H1 (cell line): ENCODE results near the gene TMEM232. TPM values are rescaled to one million over a fixed set of nuclear protein-coding genes. Genes with fewer than 3 reads are reported as not detected.

ENCODE experiments used
- CTCF ChIA-PET: fragments of 300-600 bp; sonication (Branson Sonifier 250); formaldehyde crosslinking; loops from one replicate; lab custom pipeline; 2021; ENCODE audit not compliant: partially characterized antibody; lab: Charles Lee
- POLR2A ChIA-PET: fragments of 300-600 bp; sonication (Branson Sonifier 250); formaldehyde crosslinking; loops from one replicate; lab custom pipeline; 2021; ENCODE audit warnings: inconsistent platforms; ENCODE audit not compliant: partially characterized antibody; lab: Charles Lee
- DNase-seq, 2 experiments: peaks; one replicate each; pipeline versions ENCODE4 v3.0.0 to v3.0.0-alpha.2; 2010 to 2022; ENCODE audit warnings: low spot score in 2 of 2, low read depth in 1 of 2, mixed read lengths in 1 of 2
- FAIRE-seq: peaks from 2 replicates; lab custom pipeline; 2011; peaks lifted over from hg19 to GRCh38; lab: Jason Lieb, UNC
- H2AFZ ChIP-seq: 2 replicates; pipeline ENCODE4 v1.8.1; 2012; ENCODE audit warnings: low read length, inconsistent platforms
- H2AK5ac ChIP-seq: 2 replicates; pipeline ENCODE4 v1.6.1; 2013; ENCODE audit warnings: low read depth, low read length
- H2BK120ac ChIP-seq: replicated peaks from 2 replicates; pipeline ENCODE3; 2013; ENCODE audit warnings: low read depth, low read length, inconsistent platforms
- H2BK12ac ChIP-seq: 2 replicates; pipeline ENCODE4 v1.6.1; 2013; ENCODE audit warnings: low read depth, low read length
- H2BK15ac ChIP-seq: 2 replicates; pipeline ENCODE4 v1.6.1; 2013; ENCODE audit warnings: low read length
- H2BK20ac ChIP-seq: 2 replicates; pipeline ENCODE4 v1.6.1; 2013; ENCODE audit warnings: low read length
- H2BK5ac ChIP-seq: 2 replicates; pipeline ENCODE4 v1.6.1; 2013; ENCODE audit warnings: low read depth, low read length
- H3K14ac ChIP-seq: 2 replicates; pipeline ENCODE4 v1.6.1; 2013; ENCODE audit warnings: inconsistent platforms; ENCODE audit not compliant: insufficient read length
- H3K18ac ChIP-seq: 2 replicates; pipeline ENCODE4 v1.6.1; 2013; ENCODE audit warnings: low read length; ENCODE audit errors: extremely low read depth
- H3K23ac ChIP-seq: 2 replicates; pipeline ENCODE4 v1.6.1; 2013; ENCODE audit warnings: inconsistent platforms; ENCODE audit not compliant: insufficient read length
- H3K23me2 ChIP-seq: 2 replicates; pipeline ENCODE4 v1.6.1; 2013; ENCODE audit warnings: low read depth, low read length
- H3K27ac ChIP-seq: 2 replicates; pipeline ENCODE4 v1.6.1; 2011; ENCODE audit warnings: low read depth, low read length, inconsistent platforms
- H3K27me3 ChIP-seq, 4 experiments: replicated peaks in 1 of 4; 1 replicate in 1 of 4; 2 replicates in 3 of 4; pipeline versions ENCODE4 v1.6.1 to v1.8.1; 2011 to 2013; ENCODE audit warnings: low read length in 3 of 4, mild to moderate bottlenecking in 3 of 4, inconsistent platforms in 2 of 4, mixed read lengths in 2 of 4, moderate library complexity in 1 of 4; ENCODE audit not compliant: control insufficient read depth in 3 of 4, insufficient read depth in 3 of 4; ENCODE audit errors: extremely low read depth in 1 of 4
- H3K36me3 ChIP-seq, 4 experiments: 2 replicates each; pipeline versions ENCODE4 v1.6.1 to v1.8.1; 2011 to 2013; ENCODE audit warnings: mild to moderate bottlenecking in 4 of 4, low read length in 3 of 4, moderate library complexity in 2 of 4, control low read depth in 1 of 4, inconsistent platforms in 1 of 4; ENCODE audit not compliant: insufficient read depth in 4 of 4, control insufficient read depth in 2 of 4
- H3K4ac ChIP-seq: replicated peaks from 2 replicates; pipeline ENCODE3; 2013; ENCODE audit warnings: low read length, low read depth, mixed read lengths, inconsistent platforms; ENCODE audit not compliant: insufficient read length
- H3K4me1 ChIP-seq, 4 experiments: replicated peaks in 1 of 4; 1 replicate in 1 of 4; 2 replicates in 3 of 4; pipeline versions ENCODE4 v1.6.1 to v1.8.1; 2011 to 2013; ENCODE audit warnings: low read length in 3 of 4, inconsistent platforms in 2 of 4, mixed read lengths in 1 of 4; ENCODE audit not compliant: insufficient read depth in 4 of 4, control insufficient read depth in 3 of 4
- H3K4me2 ChIP-seq, 2 experiments: 2 replicates each; pipeline versions ENCODE4 v1.6.1 to v1.8.1; 2011 to 2013; ENCODE audit warnings: low read depth in 2 of 2, low read length in 2 of 2, control low read depth in 1 of 2, inconsistent platforms in 1 of 2, mild to moderate bottlenecking in 1 of 2; ENCODE audit not compliant: insufficient read depth in 1 of 2
- H3K4me3 ChIP-seq, 4 experiments: fragments of 200-600, 300-600 bp in 1 of 4; sonication (generic), shearing (Covaris generic), sonication (Bioruptor Twin) in 1 of 4; 2 replicates each; pipeline versions ENCODE4 v1.5.1 to v1.8.1; 2011 to 2016; ENCODE audit warnings: low read length in 4 of 4, low read depth in 3 of 4, control low read depth in 2 of 4, inconsistent platforms in 2 of 4, mild to moderate bottlenecking in 2 of 4, mixed read lengths in 1 of 4, moderate library complexity in 1 of 4; ENCODE audit not compliant: insufficient read depth in 2 of 4; ENCODE audit errors: extremely low read depth in 1 of 4
- H3K56ac ChIP-seq: replicated peaks from 2 replicates; pipeline ENCODE3; 2013; ENCODE audit warnings: low read depth, mild to moderate bottlenecking, mixed read lengths, low read length, inconsistent platforms; ENCODE audit not compliant: insufficient read length
- H3K79me1 ChIP-seq: 2 replicates; pipeline ENCODE4 v1.6.1; 2013; ENCODE audit warnings: low read depth, low read length, control low read depth
- H3K79me2 ChIP-seq, 2 experiments: 2 replicates each; pipeline versions ENCODE4 v1.6.1 to v1.8.1; 2012 to 2013; ENCODE audit warnings: low read length in 2 of 2, mild to moderate bottlenecking in 2 of 2, inconsistent platforms in 1 of 2; ENCODE audit not compliant: insufficient read depth in 2 of 2, control insufficient read depth in 1 of 2
- H3K9ac ChIP-seq, 4 experiments: replicated peaks in 1 of 4; 1 replicate in 1 of 4; 2 replicates in 3 of 4; pipeline versions ENCODE4 v1.6.1 to v1.8.1; 2011 to 2013; ENCODE audit warnings: low read depth in 3 of 4, low read length in 3 of 4, control low read depth in 2 of 4, mild to moderate bottlenecking in 2 of 4, moderate library complexity in 2 of 4, inconsistent platforms in 1 of 4; ENCODE audit errors: extremely low read depth in 1 of 4
- H3K9me3 ChIP-seq, 2 experiments: 2 replicates each; pipeline versions ENCODE4 v1.6.1 to v1.8.1; 2012 to 2013; ENCODE audit warnings: mild to moderate bottlenecking in 2 of 2, moderate library complexity in 2 of 2, control low read depth in 1 of 2, inconsistent platforms in 1 of 2, low read depth in 1 of 2, low read length in 1 of 2, mixed read lengths in 1 of 2; ENCODE audit not compliant: insufficient read depth in 2 of 2
- H4K20me1 ChIP-seq, 2 experiments: replicated peaks in 1 of 2; 2 replicates each; pipeline versions ENCODE3 to v1.8.1; 2011 to 2013; ENCODE audit warnings: inconsistent platforms in 2 of 2, low read length in 2 of 2, mild to moderate bottlenecking in 1 of 2; ENCODE audit not compliant: insufficient read depth in 2 of 2, control insufficient read depth in 1 of 2
- H4K5ac ChIP-seq: 2 replicates; pipeline ENCODE4 v1.6.1; 2013; ENCODE audit warnings: low read length, low read depth, mixed read lengths, inconsistent platforms; ENCODE audit not compliant: insufficient read length
- H4K8ac ChIP-seq: 2 replicates; pipeline ENCODE4 v1.8.0; 2013; ENCODE audit warnings: mild to moderate bottlenecking, moderate library complexity, low read length, inconsistent platforms; ENCODE audit not compliant: insufficient read depth; ENCODE audit errors: extremely low read depth
- H4K91ac ChIP-seq: replicated peaks from 2 replicates; pipeline ENCODE3; 2013; ENCODE audit warnings: low read length, mixed read lengths, inconsistent platforms; ENCODE audit not compliant: insufficient read length
- GTF2F1 ChIP-seq: IDR thresholded peaks from 2 replicates; pipeline ENCODE4 v1.6.1; 2012; ENCODE audit warnings: low read depth, low read length, improper control_type of control experiment, borderline replicate concordance
- TEAD4 ChIP-seq: IDR thresholded peaks from 2 replicates; pipeline ENCODE4 v1.6.1; 2012; ENCODE audit warnings: low read depth, low read length, inconsistent platforms, mixed read lengths
- polyA plus RNA-seq, 7 experiments: library from polyadenylated mRNA; depleted of rRNA in 3 of 7; stranded (reverse) in 5 of 7; unstranded in 2 of 7; fragments of >200 nt in 5 of 7; fragments of 200-250 nt in 2 of 7; gene quantifications; 1 replicate in 5 of 7; 2 replicates in 1 of 7; 4 replicates in 1 of 7; pipeline versions ENCODE4 v1.2.1 to v1.2.3, GENCODE V29; 2011 to 2013; ENCODE audit warnings: missing spikeins in 2 of 7, mixed read lengths in 2 of 7
- total RNA-seq: library from RNA; stranded (reverse); fragmentation: NEBNext Ultra II Directional; extraction: Animal tissue kit (Norgen Biotek cat#: 25700); gene quantifications from 2 replicates; pipeline ENCODE4 v1.2.1, GENCODE V29; 2021

The TMEM232 gene
- total and polyA plus RNA-seq, 2 of the 8 experiments (the other 6 are each of a cell fraction or from before 2014, with no cell fraction given): 0.38 to 1.3 TPM

GRCh38 chr5:110517396-110517795 is 209.1 kb downstream of the TMEM232 start:
- no peaks in the 10 kb centered on the region for H3K9me3 ChIP-seq
- no peak overlapping the region for H3K14ac ChIP-seq
- H2AFZ ChIP-seq: peak overlapping the region; percentile 43; the same call in 1 of the 2 replicates

More at GRCh38 chr5:110517396-110517795, 209.1 kb downstream of the TMEM232 start:
- Histone ChIP-seq H3K27ac (no peak overlapping the region), H4K5ac (no peak overlapping the region), H2BK120ac (no peak overlapping the region), H4K20me1 (no peaks in the 10 kb centered on the region), H3K4me3 (no peak overlapping the region), H3K18ac (no peak overlapping the region), H2BK15ac (no peak overlapping the region), H4K8ac (no peak overlapping the region), H4K91ac (no peak overlapping the region), H3K79me1 (no peaks in the 10 kb centered on the region), H3K36me3 (no peaks in the 10 kb centered on the region), H3K23me2 (no peaks in the 10 kb centered on the region), H2BK5ac (peak overlapping the region; percentile 76; the same call in 1 of the 2 replicates), H3K56ac (no peak overlapping the region), H3K4me1 (peaks cover 0 to 9% (median 2%) of the 10 kb centered on the region in 4 experiments; a peak in 3 of 7 replicates), H2AK5ac (no peak overlapping the region), H2BK12ac (no peak overlapping the region), H3K4ac (no peak overlapping the region), H3K27me3 (no peaks in the 10 kb centered on the region), H3K4me2 (0 out of 4 replicates have a peak overlapping the region, but pooled peaks of 1 of the 2 experiments have one; percentile 18), H3K9ac (no peak overlapping the region), H2BK20ac (peak overlapping the region; percentile 87; the same call in 1 of the 2 replicates), H3K79me2 (no peaks in the 10 kb centered on the region), H3K23ac (no peak overlapping the region)
- DNase-seq: no peak
- ChIA-PET CTCF (no interaction called here), POLR2A (interaction anchor here (0.7 to 2.0 kb wide), 3 partner anchors 12 to 19 kb away, joined by 3 to 6 read pairs (median 4); no protein-coding TSS in a partner anchor)
- FAIRE-seq: peak; percentile 70
- TF ChIP-seq GTF2F1: no peak
- 0 out of 2 replicates have a peak, but pooled peaks have one; percentile 24 for TF ChIP-seq TEAD4
